ENCODE data around the gene SLC29A4. TPM values are rescaled to one million over a fixed set of nuclear protein-coding genes. Genes with fewer than 3 reads are reported as not detected.

The SLC29A4 gene
- total RNA-seq, 1 experiment from 2014 or later, result 38.9 TPM

- Histone ChIP-seq H3K9me3 (ENCODE audit: control insufficient read depth, insufficient read depth, low read depth, low read length) (no peaks in the 10 kb centered on the region), H3K4me3 (ENCODE audit: low read depth in 2 of 2, low read length in 2 of 2) (no peak overlapping the region), H3K36me3 (ENCODE audit: control insufficient read depth, insufficient read depth, low read length) (peaks cover 5% of the 10 kb centered on the region), H3K27me3 (ENCODE audit: control insufficient read depth, insufficient read depth, low read length) (no peaks in the 10 kb centered on the region), H3K4me1 (ENCODE audit: control insufficient read depth, insufficient read depth, low read length) (no peaks in the 10 kb centered on the region), H3K27ac (ENCODE audit: low read length) (no peak overlapping the region)
- no peak for TF ChIP-seq POLR2AphosphoS5 (IDR thresholded peaks at IDR 0.05; ENCODE audit: low read depth, low read length)
- TF ChIP-seq REST (IDR thresholded peaks at IDR 0.05; ENCODE audit: insufficient read depth in 1 of 2, low read depth in 2 of 2, low read length in 1 of 2), result no peak
- no peak for TF ChIP-seq TCF7L2 (IDR thresholded peaks at IDR 0.05; ENCODE audit: low read depth, low read length)
- no peak for TF ChIP-seq SIN3A (IDR thresholded peaks at IDR 0.05; ENCODE audit: borderline replicate concordance, insufficient read depth, low read depth, low read length)
- POLR2A ChIA-PET, result no interaction called here
- no peak for DNase-seq (ENCODE audit: low read depth, low spot score)
- ATAC-seq, result no peak
- CTCF ChIA-PET, result no interaction called here
- BruUV-seq (replicated peaks), result no TSS peak
- in situ Hi-C loops (cut with HindIII; ENCODE audit: low pct_unique_long_range_greater_than_20kb, low sequenced_read_pairs), result no loop called here
- intact Hi-C loops (cut with micrococcal nuclease; ENCODE audit: unreplicated experiment), result no loop called here
Measured at GRCh38 chr7:5349005-5349380, 66.2 kb downstream of the SLC29A4 start.

- Histone ChIP-seq H3K4me1 (ENCODE audit: control insufficient read depth, insufficient read depth, low read length) (0 out of 2 replicates have a peak, but pooled peaks cover 2% of the 10 kb centered on the region), H3K36me3 (ENCODE audit: control insufficient read depth, insufficient read depth, low read length) (peaks cover 5% of the 10 kb centered on the region), H3K4me3 (ENCODE audit: low read depth in 2 of 2, low read length in 2 of 2) (no peak overlapping the region), H3K27me3 (ENCODE audit: control insufficient read depth, insufficient read depth, low read length) (no peaks in the 10 kb centered on the region), H3K27ac (ENCODE audit: low read length) (no peak overlapping the region), H3K9me3 (ENCODE audit: control insufficient read depth, insufficient read depth, low read depth, low read length) (no peaks in the 10 kb centered on the region)
- BruUV-seq (replicated peaks), result no TSS peak
- in situ Hi-C loops (cut with HindIII; ENCODE audit: low pct_unique_long_range_greater_than_20kb, low sequenced_read_pairs) (no loop called here), intact Hi-C loops (cut with micrococcal nuclease; ENCODE audit: unreplicated experiment) (no loop called here)
- POLR2A ChIA-PET, result no interaction called here
- no peak for DNase-seq (ENCODE audit: low read depth, low spot score)
- TF ChIP-seq REST (IDR thresholded peaks at IDR 0.05; ENCODE audit: insufficient read depth in 1 of 2, low read depth in 2 of 2, low read length in 1 of 2) (no peak), CTCF (IDR thresholded peaks at IDR 0.05) (no peak), POLR2AphosphoS5 (IDR thresholded peaks at IDR 0.05; ENCODE audit: low read depth, low read length) (no peak), SIN3A (IDR thresholded peaks at IDR 0.05; ENCODE audit: borderline replicate concordance, insufficient read depth, low read depth, low read length) (no peak), TCF7L2 (IDR thresholded peaks at IDR 0.05; ENCODE audit: low read depth, low read length) (no peak)
- ATAC-seq, result no peak
- CTCF ChIA-PET, result no interaction called here
Measured at GRCh38 chr7:5349437-5350173, 66.9 kb downstream of the SLC29A4 start.
